Suprapubic skin (tissue), 3 donors: ENCODE measurements around the gene DSCAML1.

Experiments used
- POLR2A ChIP-seq, 2 donors: fragments of 450-650 bp; IDR thresholded peaks; one replicate each; pipeline ENCODE4 v1.6.1; 2017; ENCODE audit warnings: antibody characterized with exemption in 2 of 2, mild to moderate bottlenecking in 2 of 2, moderate library complexity in 2 of 2
- TF ChIP-seq, protein P1 (sequence below), 2 donors: fragments of 200-600 bp in 1 of 2; fragments of 450-650 bp in 1 of 2; sonication (generic) in 1 of 2; IDR thresholded peaks; one replicate each; pipeline ENCODE4 v1.5.1; 2016 to 2019; ENCODE audit warnings: antibody characterized with exemption in 2 of 2, mild to moderate bottlenecking in 1 of 2, moderate library complexity in 1 of 2

DNA sequence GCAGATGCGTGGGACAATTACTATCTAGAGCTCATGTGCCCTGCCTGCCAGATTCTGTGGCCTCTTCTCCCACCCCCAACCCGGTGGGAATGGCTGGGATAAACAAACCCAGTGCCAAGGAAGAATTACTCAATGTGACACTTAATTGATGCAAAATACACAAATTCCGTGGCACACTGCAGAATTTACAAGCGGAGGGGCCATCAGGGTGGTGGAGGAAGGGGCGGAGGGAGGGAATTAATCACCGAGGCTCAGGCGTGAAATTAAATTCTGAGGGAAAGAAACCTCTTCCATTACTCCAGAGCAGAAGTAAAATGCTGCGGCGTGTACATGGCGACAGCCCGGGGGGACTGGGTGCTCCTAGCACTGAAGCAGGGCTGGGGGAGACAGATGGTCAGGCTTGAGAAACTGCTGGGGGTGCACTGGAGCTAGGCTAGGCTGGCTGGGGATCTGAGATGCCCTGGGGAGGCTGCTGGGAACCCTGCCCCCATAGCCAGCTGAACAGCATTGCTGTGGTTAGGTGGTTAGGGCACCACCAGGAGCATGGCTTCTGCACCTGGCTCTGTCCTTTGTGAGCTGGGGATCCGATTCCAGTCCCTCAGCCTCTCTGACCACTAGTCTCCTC lies 268.8 kb downstream of the DSCAML1 start:
- TF ChIP-seq, protein P1, sequence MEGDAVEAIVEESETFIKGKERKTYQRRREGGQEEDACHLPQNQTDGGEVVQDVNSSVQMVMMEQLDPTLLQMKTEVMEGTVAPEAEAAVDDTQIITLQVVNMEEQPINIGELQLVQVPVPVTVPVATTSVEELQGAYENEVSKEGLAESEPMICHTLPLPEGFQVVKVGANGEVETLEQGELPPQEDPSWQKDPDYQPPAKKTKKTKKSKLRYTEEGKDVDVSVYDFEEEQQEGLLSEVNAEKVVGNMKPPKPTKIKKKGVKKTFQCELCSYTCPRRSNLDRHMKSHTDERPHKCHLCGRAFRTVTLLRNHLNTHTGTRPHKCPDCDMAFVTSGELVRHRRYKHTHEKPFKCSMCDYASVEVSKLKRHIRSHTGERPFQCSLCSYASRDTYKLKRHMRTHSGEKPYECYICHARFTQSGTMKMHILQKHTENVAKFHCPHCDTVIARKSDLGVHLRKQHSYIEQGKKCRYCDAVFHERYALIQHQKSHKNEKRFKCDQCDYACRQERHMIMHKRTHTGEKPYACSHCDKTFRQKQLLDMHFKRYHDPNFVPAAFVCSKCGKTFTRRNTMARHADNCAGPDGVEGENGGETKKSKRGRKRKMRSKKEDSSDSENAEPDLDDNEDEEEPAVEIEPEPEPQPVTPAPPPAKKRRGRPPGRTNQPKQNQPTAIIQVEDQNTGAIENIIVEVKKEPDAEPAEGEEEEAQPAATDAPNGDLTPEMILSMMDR (IDR thresholded peaks at IDR 0.05) = no peak
- TF ChIP-seq POLR2A (IDR thresholded peaks at IDR 0.05) = no peak
